K562 (cell line): ENCODE measurements around the gene HNRNPU. TPM values are rescaled to one million over a fixed set of nuclear protein-coding genes. Genes with fewer than 3 reads are reported as not detected.
A peak's percentile ranks its signal among the peaks of the same experiment; 100 is the strongest.

Experiments used
- CCAR2 ChIP-seq: fragments of 200-400 bp; formaldehyde crosslinking; IDR thresholded peaks from 2 replicates; pipeline ENCODE4 v1.6.1; 2017; ENCODE audit warnings: mild to moderate bottlenecking, low read depth, low read length
- CREM ChIP-seq: IDR thresholded peaks from 2 replicates; pipeline ENCODE4 v1.6.1; 2014; ENCODE audit warnings: antibody characterized with exemption, low read depth
- ETV5 ChIP-seq: sonication (generic); formaldehyde crosslinking; IDR thresholded peaks from 2 replicates; pipeline ENCODE4 v1.4.0; 2020; ENCODE audit warnings: low read depth, mild to moderate bottlenecking, missing genetic modification reagents
- KAT2B ChIP-seq: IDR thresholded peaks from one replicate; pipeline ENCODE4 v1.6.1; 2012; ENCODE audit warnings: low read depth, mild to moderate bottlenecking, control low read depth, inconsistent platforms, low read length, moderate library complexity
- LARP7 ChIP-seq: fragments of 450-650 bp; IDR thresholded peaks from 2 replicates; pipeline ENCODE4 v1.6.1; 2016
- PHF8 ChIP-seq: fragments of 200-600 bp; sonication (generic); IDR thresholded peaks from 2 replicates; pipeline ENCODE4 v1.6.1; 2012; ENCODE audit warnings: mixed run types, mild to moderate bottlenecking, inconsistent platforms, low read length, moderate library complexity, borderline replicate concordance
- PRMT5 ChIP-seq: sonication (generic); formaldehyde crosslinking; IDR thresholded peaks from 2 replicates; pipeline ENCODE4 v1.5.0; 2020; ENCODE audit warnings: missing genetic modification reagents
- RBM17 ChIP-seq: fragments of 200-400 bp; formaldehyde crosslinking; IDR thresholded peaks from 2 replicates; pipeline ENCODE4 v1.6.1; 2017; ENCODE audit warnings: low read depth, mild to moderate bottlenecking, low read length, borderline replicate concordance
- RBM39 ChIP-seq: fragments of 200-400 bp; formaldehyde crosslinking; optimal IDR thresholded peaks from 2 replicates; pipeline ENCODE3; 2018; ENCODE audit warnings: low read depth, low read length
- SRSF3 ChIP-seq: fragments of 200-400 bp; formaldehyde crosslinking; IDR thresholded peaks from 2 replicates; pipeline ENCODE4 v1.6.1; 2016; ENCODE audit warnings: mild to moderate bottlenecking, low read length, moderate library complexity; ENCODE audit not compliant: insufficient read depth
- XRCC3 ChIP-seq: fragments of 450-650 bp; IDR thresholded peaks from 2 replicates; pipeline ENCODE4 v1.6.1; 2017; ENCODE audit warnings: mild to moderate bottlenecking, moderate library complexity
- ZBTB1 ChIP-seq: sonication (generic); formaldehyde crosslinking; IDR thresholded peaks from 2 replicates; pipeline ENCODE4 v1.8.1; 2023; ENCODE audit warnings: missing genetic modification reagents, low read depth, mild to moderate bottlenecking, borderline replicate concordance
- ZBTB8A ChIP-seq: fragments of 450-650 bp; IDR thresholded peaks from 2 replicates; pipeline ENCODE4 v1.6.1; 2018; ENCODE audit warnings: mild to moderate bottlenecking, moderate library complexity; ENCODE audit not compliant: partially characterized antibody
- ZKSCAN3 ChIP-seq: fragments of 250-450 bp; sonication (Bioruptor Pico); IDR thresholded peaks from 2 replicates; pipeline ENCODE4 v1.4.0; 2020
- ZNF583 ChIP-seq: fragments of 250-450 bp; sonication (Bioruptor Pico); IDR thresholded peaks from 2 replicates; pipeline ENCODE4 v1.4.0; 2020
- ZNF766 ChIP-seq: fragments of 200-800 bp; sonication (Bioruptor generic); conservative IDR thresholded peaks from 2 replicates; pipeline ENCODE4 v1.6.1; 2016; ENCODE audit warnings: missing genetic modification characterization, missing compliant biosample characterization
- polyA plus RNA-seq, 8 experiments: library from polyadenylated mRNA; depleted of rRNA in 4 of 8; stranded (reverse) in 5 of 8; unstranded in 3 of 8; fragments of >200 nt; fragmentation: Nextera tagmentation in 2 of 8; fragmentation: Illumina TruSeq in 1 of 8; extraction: Ambion mirVana in 2 of 8; extraction: Trizol in 1 of 8; gene quantifications; 2 replicates each; pipeline versions ENCODE4 v1.2.1 to v1.2.3, GENCODE V29; 2011 to 2014; ENCODE audit warnings: inconsistent platforms in 1 of 8, missing spikeins in 1 of 8
- total RNA-seq, 7 experiments: library from RNA; depleted of rRNA in 6 of 7; stranded (reverse); fragments of >200 nt in 6 of 7; fragmentation: Illumina TruSeq in 2 of 7; extraction: Trizol in 2 of 7; gene quantifications; 2 replicates each; pipeline versions ENCODE4 v1.2.1 to v1.2.3, GENCODE V29; 2011 to 2021; ENCODE audit warnings: low replicate concordance in 1 of 7
- TF ChIP-seq, protein P1 (sequence below): sonication (generic); formaldehyde crosslinking; IDR thresholded peaks from 2 replicates; pipeline ENCODE4 v1.8.0; 2023; ENCODE audit warnings: mild to moderate bottlenecking, missing genetic modification reagents
- TF ChIP-seq, protein P2 (sequence below), 2 experiments: fragments of 450-650 bp in 1 of 2; IDR thresholded peaks; 2 replicates each; pipeline ENCODE4 v1.6.1; 2011 to 2017; ENCODE audit warnings: low read depth in 2 of 2, antibody characterized with exemption in 1 of 2, borderline replicate concordance in 1 of 2, low read length in 1 of 2, mild to moderate bottlenecking in 1 of 2, mixed read lengths in 1 of 2; ENCODE audit not compliant: control insufficient read depth in 1 of 2
- TF ChIP-seq, protein P3 (sequence below): fragments of 200-400 bp; formaldehyde crosslinking; IDR thresholded peaks from 2 replicates; pipeline ENCODE4 v1.6.1; 2017; ENCODE audit warnings: mild to moderate bottlenecking, low read depth, low read length, moderate library complexity

The HNRNPU gene
- total and polyA plus RNA-seq, 9 of the 15 experiments (the other 6 are each of a cell fraction or from before 2014, with no cell fraction given): 159 to 777 (median 577) TPM

DNA sequence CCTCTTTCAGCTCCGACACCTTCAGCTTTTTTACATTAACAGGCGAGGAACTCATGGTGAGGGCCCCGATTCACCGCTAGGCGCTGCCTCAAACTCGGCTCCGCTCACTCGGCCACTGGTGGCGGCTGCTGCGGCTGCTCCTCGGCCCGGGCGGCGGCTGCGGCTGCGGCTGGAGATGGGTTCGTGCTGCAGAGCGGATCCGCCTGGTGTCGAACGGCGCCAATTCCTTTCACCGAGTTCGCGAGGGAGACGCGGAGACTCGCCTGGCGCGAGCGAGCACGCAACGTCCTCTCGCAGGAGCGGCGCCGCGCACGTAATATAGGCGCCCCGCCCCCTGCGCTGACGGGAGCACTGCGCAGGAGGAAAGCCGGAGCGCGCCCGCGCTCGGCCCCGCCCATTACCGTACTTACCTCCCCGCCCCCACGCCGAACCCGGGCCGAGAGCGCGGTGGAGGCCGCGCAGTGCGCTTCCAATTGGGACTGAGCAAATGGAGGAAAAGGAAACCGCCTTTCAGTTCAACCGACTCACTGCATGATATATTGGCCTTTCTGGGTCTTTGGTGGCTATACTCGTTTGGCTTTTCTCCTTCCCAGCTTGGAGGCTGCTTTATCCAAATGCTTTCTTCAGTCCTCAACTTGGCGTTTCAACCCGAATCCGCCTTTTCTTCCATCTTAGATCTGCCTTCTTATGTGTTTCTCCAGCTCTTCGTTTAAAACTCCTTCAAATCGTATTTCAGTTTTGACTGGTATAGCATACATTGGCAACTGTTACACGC, at the start of gene HNRNPU (continued):
- TF ChIP-seq, protein P1, sequence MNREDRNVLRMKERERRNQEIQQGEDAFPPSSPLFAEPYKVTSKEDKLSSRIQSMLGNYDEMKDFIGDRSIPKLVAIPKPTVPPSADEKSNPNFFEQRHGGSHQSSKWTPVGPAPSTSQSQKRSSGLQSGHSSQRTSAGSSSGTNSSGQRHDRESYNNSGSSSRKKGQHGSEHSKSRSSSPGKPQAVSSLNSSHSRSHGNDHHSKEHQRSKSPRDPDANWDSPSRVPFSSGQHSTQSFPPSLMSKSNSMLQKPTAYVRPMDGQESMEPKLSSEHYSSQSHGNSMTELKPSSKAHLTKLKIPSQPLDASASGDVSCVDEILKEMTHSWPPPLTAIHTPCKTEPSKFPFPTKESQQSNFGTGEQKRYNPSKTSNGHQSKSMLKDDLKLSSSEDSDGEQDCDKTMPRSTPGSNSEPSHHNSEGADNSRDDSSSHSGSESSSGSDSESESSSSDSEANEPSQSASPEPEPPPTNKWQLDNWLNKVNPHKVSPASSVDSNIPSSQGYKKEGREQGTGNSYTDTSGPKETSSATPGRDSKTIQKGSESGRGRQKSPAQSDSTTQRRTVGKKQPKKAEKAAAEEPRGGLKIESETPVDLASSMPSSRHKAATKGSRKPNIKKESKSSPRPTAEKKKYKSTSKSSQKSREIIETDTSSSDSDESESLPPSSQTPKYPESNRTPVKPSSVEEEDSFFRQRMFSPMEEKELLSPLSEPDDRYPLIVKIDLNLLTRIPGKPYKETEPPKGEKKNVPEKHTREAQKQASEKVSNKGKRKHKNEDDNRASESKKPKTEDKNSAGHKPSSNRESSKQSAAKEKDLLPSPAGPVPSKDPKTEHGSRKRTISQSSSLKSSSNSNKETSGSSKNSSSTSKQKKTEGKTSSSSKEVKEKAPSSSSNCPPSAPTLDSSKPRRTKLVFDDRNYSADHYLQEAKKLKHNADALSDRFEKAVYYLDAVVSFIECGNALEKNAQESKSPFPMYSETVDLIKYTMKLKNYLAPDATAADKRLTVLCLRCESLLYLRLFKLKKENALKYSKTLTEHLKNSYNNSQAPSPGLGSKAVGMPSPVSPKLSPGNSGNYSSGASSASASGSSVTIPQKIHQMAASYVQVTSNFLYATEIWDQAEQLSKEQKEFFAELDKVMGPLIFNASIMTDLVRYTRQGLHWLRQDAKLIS (CRISPR knock-in tag): peak; percentile 97
- TF ChIP-seq LARP7 (0 out of 2 replicates have a peak, but pooled peaks have one; percentile 48), SRSF3 (no peak), ZBTB8A (no peak), RBM17 (no peak), ZBTB1 (CRISPR knock-in tag) (peak; percentile 98), PHF8 (peak; percentile 84), XRCC3 (no peak), ZNF766 (peak; percentile 89), ETV5 (peak; percentile 58; the same call in 1 of the 2 replicates), CCAR2 (no peak), PRMT5 (CRISPR knock-in tag) (0 out of 2 replicates have a peak, but pooled peaks have one; percentile 12), KAT2B (peak; percentile 60), ZNF583 (CRISPR knock-in tag) (no peak), CREM (peak; percentile 81), RBM39 (no peak), ZKSCAN3 (CRISPR knock-in tag) (no peak)
- TF ChIP-seq, protein P2, sequence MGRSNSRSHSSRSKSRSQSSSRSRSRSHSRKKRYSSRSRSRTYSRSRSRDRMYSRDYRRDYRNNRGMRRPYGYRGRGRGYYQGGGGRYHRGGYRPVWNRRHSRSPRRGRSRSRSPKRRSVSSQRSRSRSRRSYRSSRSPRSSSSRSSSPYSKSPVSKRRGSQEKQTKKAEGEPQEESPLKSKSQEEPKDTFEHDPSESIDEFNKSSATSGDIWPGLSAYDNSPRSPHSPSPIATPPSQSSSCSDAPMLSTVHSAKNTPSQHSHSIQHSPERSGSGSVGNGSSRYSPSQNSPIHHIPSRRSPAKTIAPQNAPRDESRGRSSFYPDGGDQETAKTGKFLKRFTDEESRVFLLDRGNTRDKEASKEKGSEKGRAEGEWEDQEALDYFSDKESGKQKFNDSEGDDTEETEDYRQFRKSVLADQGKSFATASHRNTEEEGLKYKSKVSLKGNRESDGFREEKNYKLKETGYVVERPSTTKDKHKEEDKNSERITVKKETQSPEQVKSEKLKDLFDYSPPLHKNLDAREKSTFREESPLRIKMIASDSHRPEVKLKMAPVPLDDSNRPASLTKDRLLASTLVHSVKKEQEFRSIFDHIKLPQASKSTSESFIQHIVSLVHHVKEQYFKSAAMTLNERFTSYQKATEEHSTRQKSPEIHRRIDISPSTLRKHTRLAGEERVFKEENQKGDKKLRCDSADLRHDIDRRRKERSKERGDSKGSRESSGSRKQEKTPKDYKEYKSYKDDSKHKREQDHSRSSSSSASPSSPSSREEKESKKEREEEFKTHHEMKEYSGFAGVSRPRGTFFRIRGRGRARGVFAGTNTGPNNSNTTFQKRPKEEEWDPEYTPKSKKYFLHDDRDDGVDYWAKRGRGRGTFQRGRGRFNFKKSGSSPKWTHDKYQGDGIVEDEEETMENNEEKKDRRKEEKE (IDR thresholded peaks at IDR 0.05; ENCODE audit: borderline replicate concordance in 1 of 2, control insufficient read depth in 1 of 2, low read depth in 2 of 2, low read length in 1 of 2): 0 out of 4 replicates have a peak, but pooled peaks of 1 of the 2 experiments have one; percentile 75
- TF ChIP-seq, protein P3, sequence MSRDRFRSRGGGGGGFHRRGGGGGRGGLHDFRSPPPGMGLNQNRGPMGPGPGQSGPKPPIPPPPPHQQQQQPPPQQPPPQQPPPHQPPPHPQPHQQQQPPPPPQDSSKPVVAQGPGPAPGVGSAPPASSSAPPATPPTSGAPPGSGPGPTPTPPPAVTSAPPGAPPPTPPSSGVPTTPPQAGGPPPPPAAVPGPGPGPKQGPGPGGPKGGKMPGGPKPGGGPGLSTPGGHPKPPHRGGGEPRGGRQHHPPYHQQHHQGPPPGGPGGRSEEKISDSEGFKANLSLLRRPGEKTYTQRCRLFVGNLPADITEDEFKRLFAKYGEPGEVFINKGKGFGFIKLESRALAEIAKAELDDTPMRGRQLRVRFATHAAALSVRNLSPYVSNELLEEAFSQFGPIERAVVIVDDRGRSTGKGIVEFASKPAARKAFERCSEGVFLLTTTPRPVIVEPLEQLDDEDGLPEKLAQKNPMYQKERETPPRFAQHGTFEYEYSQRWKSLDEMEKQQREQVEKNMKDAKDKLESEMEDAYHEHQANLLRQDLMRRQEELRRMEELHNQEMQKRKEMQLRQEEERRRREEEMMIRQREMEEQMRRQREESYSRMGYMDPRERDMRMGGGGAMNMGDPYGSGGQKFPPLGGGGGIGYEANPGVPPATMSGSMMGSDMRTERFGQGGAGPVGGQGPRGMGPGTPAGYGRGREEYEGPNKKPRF: no peak
